Effector CD8-positive, alpha-beta T cell (primary cell): Measurements from ENCODE around the gene B4GALT3.
A peak's percentile ranks its signal among the peaks of the same experiment; 100 is the strongest.

ENCODE experiments used
- DNase-seq: peaks from one replicate; lab custom pipeline; 2025; lab: John Stamatoyannopoulos, UW

The B4GALT3 gene

DNA sequence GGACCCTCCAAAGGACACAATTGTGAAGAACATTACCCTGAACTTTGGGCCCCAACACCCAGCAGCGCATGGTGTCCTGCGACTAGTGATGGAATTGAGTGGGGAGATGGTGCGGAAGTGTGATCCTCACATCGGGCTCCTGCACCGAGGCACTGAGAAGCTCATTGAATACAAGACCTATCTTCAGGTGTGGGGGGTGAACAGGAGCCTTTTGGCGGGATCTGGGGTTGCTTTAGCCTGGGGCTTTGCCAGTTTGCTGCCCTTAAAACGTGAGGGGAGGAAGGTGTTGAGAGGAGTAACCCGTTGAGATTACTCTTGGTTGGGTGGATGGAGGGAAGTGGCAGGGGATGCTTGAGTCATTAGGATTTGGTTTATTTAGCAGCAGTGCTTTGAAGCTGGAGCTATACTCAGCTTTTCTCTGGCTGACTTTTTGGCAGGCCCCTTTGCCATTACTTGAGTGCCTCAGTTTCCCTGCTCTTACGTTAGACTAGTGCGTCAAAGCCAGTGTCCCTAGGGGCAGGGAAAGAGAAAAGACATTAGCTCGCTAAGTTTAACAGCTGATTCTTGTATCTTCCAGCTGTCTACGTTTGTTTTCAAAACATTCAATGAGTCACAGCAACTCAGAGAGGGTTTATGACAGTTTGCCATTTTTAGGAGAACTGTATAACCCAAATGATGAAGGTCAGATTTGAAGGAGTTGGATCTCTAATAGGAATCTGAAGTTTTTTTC, 29.3 kb upstream of the B4GALT3 start:
- DNase-seq: no peak

DNA sequence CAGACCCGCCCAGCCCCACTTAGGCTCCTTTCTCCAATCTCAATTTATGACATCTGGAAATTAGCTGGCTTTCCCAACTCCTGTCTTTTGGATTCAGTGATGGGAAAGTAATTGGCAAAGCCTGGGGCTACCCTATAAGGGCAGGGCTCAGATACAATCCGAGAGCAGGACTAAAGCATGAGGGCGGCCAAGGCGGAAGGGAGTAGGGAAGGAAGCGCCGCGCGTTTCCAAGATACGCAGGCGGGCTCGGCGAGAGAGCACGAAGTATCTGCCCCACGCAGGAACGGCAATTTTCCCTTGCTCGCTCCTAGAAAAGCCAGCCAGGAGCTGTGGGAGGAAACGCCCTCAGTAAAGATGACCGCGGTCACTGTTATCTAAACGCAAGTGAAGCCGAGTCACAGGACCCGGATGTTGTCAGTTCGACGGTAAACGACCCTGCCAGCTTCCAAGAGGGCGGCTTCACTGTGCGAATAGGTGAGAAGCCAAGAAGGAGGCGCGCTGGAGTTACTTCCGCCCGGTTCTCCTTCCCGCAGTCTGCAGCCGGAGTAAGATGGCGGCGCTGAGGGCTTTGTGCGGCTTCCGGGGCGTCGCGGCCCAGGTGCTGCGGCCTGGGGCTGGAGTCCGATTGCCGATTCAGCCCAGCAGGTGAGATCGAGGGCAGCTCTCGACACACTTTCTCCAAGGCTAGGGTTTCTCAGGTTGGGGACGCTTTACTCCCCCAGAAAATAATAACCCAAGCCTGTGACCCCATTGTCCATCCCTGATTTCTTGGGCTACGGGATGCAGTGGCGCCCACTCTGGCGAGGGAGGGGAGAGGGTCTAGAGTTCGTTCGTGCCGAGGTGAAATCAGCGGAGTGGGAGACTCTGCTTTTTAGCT, 24.8 kb upstream of the B4GALT3 start, which contains the start of gene NDUFS2:
TSS of gene NDUFS2 (plus strand) at position 532 of the 877 bp plus-strand sequence. CDS start at position 551, 19 bp downstream.
- peak; percentile 91 for DNase-seq

DNA sequence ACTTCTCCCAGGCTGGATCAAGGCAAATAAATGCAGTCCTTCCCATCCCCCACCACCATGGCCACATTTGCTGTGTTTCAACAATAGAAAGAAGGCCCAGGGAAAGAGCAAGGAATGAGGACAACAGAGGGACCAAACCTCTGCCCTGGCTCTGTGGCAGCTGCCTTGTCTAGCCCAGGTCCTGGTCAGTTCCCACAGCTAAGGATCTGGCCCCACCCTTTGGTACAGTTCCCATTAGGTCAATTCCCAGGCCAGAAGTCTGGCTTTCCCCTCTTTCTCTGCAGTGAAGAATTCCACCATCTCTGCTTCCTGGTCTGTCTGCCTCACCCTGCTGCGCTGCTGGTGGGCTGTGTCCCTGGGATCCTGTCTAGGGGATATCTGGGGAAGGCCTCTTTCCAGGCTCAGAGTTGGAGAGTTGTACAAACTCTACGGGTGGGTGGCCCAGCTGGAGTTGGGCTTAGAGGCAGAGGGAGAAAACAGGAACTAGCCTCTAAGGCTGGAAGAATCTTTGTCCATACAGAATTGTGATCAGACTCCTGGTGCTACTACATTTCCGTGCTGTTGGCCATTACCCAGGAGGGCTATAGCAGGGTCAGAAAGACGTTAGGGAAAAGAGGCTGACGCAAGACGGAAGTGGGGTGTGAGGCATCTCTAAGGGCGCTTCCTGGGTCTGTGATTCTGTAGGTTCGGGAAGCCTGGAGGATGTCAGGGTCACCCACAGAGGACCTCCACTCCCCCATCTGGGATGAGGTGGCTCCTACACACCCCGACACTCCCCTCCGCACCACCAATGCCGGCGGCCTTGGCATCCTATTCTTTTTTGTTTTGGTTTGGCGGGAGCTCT, 23.9 kb upstream of the B4GALT3 start:
- no peak for DNase-seq

DNA sequence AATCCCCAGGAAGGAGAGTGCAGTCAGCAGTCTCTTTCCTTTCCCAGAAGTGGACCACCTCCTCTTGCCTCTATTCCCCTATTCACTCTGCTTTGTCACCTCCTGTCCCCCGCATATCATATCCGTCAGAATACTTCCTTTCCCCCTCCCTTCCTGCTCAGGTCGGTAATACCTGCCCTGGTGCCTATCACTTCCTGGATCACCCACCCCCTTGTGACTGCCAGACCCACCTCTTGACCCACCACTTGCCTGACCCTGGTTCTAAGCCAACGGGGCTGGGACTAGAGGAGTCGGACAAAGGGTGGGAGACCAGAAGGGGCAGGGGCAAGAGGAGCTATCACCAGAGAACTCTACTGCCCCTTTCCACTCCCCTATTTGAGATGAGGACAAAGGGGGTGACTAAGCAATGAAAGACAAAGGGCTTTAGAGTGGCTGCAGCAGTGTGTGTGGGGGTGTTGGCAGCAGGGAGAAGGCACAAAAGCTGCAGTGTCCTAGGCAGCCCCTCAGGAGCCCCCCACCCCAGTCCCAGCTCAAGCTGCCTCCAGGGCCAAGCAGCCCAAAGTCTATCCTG, 23.2 kb upstream of the B4GALT3 start:
- DNase-seq: no peak

DNA sequence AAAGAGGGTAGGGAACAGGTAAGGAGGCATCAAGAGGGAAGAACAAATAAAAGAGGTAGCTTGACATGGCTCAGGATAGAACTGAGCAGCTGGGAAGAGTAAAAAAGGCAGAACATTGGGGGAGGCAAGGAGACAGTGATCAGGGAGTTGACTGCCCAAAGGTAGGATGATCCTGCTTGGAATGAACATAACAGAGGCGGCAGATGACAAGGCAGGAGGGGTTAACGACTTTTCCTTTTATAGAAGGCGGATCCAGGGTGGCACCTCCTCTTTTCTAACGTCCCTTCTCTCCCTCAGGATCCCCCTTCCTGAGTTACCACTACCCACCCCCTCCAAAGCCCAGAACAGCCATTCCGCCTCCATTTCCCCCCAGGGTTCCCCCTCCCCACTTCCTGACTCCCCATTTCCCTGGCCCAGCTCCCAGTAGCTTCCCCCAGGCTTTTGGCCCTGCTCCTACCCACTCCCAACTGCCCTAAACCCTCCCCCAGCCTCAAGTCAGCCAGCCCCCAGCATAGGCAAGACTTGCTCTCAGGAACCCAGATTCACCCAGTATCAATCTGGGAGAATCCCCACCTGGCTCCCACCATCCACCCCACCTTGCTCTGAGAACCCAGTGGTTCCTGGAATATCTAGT, 22.3 kb upstream of the B4GALT3 start:
- no peak for DNase-seq

DNA sequence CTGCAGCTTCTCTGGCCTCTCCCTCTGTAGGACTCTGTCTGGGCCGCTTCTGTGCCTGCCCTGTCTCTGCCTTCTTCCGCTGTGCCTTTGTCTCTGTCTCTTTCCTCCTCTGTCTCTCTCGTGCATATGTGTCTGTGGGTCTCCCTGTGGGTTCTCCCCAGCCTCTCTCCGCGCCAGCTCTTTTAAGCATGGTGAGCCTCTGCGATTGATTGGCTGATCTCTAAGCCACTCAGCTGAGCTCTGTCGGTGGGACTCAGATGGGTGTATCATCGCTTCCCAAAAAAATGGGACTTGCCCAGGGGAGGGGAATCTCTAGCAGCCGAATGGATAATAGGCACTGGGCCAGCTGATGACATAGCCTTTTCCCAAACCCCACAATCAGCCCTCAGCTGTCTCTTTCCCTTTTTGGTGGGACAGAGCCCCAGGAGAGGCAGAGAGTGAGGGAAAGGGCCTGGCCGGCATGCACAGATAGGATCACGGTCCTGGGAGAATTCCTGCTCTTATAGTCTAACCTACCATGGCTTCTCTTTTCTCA, 21.7 kb upstream of the B4GALT3 start, which contains the start of gene ADAMTS4:
TSS of gene ADAMTS4 (minus strand) at position 158 of the 535 bp plus-strand sequence. CDS start 427 bp downstream, outside the sequence.
- DNase-seq: no peak

DNA sequence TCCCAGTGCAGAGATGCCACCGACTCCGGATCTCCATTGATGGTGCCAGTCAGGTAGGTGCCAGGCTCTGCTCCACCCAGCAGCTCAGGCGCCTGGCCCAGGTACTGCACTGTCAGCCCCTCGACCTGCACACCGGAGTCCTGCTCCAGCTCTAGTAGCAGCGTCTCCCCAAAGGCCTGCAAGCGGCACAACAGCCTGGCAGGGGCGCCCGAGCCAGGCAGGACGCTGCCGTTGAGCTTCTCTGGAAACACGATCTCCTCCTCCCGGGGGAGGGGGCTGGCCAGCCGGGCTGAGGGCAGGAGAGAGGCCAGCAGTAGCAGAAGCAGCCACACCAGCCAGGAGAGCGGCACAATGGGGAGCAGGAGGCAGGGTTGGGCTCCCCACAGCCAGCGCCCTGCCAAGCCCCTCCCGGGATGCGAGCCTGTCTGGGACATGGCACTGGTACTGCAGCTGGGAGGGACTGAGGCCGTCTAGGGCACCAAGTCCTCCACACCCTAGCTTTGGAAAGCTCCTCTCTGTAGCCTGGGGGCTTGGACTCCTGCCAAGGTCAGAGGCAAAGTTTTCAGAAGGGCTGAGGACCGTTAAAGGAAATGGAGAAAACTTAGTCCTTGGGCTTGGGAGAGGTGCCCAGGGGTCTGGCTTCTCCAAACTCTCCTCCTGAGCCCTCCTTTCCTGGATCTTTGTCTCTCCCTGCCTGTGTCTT, 21.0 kb upstream of the B4GALT3 start:
- no peak for DNase-seq

DNA sequence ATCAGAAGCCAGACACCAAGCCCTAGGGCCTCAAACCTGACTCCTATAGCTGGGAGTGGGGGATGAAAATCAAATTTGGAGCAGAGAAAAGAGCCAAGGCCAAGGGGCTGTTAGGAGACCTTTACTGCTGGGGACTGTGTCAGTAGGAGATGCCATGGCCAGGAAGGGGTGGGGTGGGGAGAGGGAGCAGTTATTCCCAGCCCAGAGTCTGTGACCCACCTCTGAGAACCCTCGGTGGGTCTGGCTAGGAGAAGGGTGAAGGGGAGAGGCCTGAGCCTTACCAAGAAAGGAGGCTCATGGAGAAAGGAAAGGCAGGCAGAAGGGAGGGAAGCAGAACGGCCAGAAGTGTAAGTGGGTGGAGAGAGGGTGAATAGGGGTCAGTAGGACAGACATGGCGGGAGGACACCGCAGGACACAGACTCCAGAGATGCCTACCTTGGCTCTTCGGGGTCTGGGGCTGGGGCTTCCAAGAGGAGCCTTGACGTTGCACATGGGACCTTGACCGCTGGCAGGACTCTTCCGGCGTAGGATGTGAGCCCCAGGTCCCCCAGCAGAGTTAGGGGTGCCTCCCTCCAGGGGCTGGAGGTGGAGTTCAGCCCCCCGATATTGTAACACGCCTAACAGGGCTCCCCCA, 20.4 kb upstream of the B4GALT3 start:
- DNase-seq: no peak

DNA sequence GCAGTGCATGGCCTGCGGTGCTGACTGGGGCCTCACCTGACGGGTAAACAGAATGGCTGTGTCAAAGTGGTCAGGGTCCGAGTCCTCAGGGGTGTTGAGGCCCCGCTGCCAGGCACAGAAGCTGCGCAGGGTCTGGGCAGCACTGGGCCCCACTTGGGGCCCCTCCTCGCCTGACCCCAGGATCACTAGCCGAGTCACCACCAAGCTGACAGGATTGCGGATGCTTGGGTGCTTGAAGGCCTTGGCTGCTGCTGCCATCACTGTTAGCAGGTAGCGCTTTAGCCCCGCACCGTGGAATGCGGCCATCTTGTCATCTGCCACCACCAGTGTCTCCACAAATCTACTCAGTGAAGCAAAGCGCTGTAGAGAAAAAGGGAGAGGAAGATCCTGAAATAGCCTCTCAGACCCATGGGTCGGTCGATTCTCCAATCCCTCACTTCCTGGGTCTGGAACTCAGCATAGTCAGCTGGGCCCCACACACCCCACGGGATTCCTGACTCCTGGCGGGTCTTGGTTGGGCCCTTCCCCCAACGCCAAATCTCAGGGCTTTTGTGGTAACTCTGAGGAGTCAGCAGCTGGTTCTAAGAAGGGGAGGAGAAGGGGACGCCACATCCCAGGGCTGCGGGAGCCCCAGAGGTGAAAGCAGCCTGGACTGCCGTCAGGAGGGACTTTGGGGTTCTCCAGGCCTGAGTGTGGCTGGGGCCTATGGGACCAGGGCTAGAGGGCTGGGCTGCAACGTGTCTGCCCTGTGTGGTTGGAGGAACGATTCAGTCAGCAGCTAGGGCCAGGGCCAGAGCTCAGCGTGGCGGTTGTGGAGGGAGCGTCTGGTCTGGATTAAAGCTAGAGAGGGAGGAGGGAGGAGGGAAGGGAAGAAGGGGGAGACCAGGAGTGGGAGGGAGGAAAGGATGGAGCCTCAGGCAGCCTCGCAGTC, 19.5 kb upstream of the B4GALT3 start:
- no peak for DNase-seq

DNA sequence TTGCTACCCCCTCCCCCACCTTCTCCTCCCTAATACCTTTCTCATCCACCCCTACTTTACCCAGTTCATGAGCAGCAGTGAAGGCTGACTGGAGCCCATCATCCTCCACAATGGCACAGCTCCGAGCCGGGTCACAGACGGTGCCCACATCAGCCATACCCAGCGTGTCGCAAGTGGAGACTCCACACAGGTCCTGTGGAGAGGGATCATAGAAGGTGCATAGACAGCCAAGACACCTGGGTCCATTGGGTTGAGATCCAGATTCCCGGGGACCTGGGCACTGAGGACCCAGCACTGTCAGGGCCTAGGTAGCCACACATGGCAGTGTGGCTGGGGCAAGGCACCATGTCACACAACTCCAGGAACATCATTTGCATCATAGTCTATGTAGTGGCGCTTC, 18.8 kb upstream of the B4GALT3 start:
- no peak for DNase-seq

DNA sequence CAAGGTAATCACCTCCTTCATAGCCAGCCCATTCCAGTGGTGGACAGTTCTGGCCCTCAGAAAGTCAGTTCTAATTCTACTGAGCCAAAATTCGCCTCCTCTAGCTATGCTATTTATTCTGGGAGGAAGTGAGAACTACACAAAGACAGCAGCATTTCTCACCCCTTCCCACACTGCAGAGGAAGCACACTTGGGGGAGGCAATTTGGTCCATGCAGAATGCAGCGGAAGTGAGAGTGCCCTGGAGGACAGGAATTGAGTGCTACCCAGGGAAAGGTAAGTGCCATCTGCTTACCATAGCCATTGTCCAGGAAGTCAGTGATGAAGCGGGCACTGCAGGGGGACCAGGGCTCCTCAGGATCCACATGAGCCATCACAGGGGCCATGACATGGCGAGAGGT, 17.9 kb upstream of the B4GALT3 start:
- DNase-seq: no peak

DNA sequence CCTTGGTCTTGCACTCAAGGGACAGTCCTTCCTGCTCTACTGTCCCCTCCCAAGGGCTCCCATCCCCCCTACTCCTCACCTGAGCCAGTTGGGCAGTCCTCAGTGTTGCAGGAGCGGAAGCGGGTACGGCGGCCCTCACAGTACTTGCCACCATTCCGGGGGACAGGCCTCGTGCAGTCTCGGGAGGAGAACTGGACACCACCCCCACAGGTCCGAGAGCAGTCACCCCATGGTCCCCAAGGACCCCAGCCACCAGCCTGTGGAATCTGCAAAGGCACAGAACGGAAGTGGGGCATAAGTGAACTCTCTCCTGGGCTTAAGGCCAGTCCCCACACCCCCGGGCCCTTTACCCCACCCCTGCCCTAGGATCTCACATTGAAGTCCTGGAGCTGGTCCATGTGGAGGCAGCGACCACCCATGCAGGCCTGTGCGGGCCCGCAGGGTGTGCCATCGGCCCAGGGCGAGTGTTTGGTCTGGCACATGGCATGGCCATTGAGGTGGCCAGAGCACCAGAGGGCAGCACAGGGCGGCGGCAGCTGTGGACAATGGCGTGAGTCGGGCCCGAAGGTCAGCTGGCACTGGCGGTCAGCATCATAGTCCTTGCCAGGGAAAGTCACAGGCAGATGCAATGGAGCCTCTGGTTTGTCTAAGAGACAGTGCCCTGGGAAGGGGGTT, 16.4 kb upstream of the B4GALT3 start:
- DNase-seq: no peak

DNA sequence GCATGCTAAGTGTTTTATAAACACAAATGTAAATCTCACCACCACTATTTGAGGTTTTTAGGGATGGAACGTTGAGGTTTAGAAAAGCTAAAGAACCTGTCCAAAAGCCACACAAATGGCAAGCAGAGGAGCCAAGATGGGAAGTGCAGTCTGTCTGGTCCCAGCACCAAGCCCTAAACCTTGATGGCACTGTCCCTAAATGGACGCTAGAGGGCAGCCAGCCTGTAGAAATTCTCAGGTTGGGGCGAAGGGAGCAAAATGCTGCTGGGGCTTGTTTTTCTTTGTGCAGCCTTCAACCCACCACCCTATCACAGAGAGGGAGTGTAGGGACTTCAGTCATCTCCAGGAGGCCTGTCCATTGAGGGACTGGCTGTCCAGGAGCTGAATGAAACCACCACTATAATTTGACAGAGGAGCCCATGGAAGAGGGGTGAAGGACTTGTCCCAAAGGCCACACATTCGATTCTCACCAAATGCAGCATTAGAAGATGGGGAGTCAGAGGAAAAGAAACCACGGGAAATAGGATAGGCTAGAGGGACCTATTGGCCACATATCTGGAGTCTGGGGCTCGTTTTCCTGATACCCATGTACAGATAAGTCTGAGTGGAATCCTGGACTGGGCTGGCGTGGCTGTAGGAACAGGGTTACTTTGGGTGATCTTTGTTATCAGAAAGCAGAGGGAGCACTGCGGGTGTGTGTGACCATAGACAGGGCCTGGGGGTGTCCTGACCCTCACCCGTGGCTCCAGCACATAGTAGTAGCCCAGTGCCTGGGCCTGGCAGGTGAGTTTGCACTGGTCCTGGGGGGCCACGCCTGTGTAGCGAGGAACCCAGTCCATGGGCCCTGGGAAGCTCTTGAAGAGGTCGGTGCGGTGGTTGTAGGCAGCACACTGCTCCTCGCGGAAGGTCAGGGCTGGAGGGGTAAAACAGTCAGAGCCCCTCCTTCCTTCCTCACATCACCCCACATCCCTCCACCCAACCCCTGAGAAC, 15.5 kb upstream of the B4GALT3 start:
- peak; percentile 37 for DNase-seq

DNA sequence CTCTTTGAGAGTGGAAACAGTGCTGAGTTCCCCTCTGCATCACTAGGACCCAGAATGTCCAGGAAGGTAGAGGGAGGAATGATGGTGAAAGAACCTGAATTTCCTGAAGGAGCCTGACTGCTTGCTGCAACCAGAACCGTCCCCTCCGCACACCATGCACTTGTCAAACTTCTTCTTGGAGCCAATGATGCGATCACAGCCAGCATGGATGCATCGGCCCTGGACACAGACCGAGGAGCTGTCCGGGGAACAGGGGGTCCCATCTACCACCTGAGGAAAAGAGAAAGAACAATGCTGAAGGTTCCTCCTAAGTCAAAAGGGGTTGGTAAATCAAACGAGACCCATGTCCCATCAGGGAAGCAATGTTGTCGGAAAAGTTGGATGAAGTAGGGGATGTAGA, 14.7 kb upstream of the B4GALT3 start:
- DNase-seq: no peak

DNA sequence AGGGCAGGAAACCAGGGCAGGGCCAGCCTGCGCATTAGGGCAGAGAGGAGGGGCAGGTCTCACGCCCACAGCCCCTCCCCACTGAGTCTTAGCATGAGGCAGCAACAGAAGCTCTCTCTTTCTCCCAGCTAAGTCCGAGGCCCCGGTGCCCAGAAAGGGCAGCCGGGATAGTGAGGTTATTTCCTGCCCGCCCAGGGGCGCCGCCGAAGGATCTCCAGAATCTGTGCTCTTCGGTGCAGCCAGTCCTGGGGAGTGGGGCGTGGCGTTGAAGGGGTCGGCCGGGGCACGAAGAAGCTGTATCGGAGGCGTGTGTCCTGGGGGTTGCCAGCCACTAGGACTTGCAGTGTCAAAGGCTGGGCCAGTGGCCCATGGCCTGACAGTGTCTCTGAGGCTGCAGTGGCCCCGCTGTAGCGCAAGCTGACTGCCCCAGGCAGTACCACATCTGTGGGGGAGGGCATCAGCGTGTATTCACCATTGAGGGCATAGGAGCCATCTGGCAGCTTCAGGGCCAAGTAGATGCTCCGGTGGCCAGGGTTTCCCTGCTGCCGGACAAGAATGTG, 13.7 kb upstream of the B4GALT3 start:
- no peak for DNase-seq

DNA sequence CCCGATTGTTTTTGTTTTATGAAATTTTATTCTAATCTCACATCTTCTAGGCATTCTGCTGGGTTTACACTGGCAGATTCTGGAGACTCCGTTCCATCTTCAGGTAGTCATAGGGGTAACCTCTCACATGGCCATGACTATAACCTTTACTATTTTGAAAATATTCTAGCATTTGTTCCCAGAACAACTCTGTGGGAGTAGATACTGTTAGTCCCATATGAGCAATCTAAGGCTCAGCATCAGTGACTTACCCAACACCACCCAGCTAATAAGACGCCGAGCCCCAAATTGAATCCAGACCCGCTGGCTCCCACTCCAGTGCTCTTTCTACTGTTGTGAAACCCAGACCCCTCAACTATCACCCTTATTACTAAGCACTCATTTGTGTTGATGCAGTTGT, 11.7 kb upstream of the B4GALT3 start:
- DNase-seq: no peak

DNA sequence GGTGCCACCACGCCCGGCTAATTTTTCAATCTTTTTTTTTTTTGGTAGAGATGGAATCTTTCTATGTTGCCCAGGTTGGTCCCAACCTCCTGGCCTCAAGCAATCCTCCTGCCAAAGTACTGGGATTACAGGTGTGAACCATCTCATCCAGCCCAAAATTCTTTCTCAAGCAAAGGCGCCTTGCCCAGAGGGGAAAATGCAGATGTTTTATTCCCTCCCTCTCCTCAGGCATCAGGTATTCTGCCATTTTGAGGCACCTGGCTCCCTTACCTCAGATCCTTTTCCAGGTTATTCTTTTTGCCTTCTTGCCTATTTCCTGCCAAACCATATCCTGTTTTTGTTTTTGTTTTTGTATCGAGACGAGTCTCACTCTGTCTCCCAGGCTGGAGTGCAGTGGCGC, 11.1 kb upstream of the B4GALT3 start:
- no peak for DNase-seq
